Stimulated activated CD4-positive, alpha-beta T cell treated with anti-CD3 and anti-CD28 coated beads, TNF-alpha, amount 100 ng/mL, for 24 hours (primary cell): ENCODE measurements around the gene PRR27.

ENCODE experiments used
- DNase-seq, 3 experiments: peaks; one replicate each; pipeline ENCODE4 v3.0.0-alpha.2; 2020; ENCODE audit warnings: low read depth in 3 of 3

The PRR27 gene

GRCh38 chr4:70153937-70154336, at the start of gene PRR27:
TSS of gene PRR27 (plus strand) at chr4:70154237. CDS start at chr4:70154376, 139 bp downstream.
- DNase-seq: no peak

- DNase-seq: no peak
Observed at GRCh38 chr4:70110917-70111316, 43.1 kb upstream of the PRR27 start.

GRCh38 chr4:70113656-70114055, 40.4 kb upstream of the PRR27 start:
- DNase-seq: no peak

GRCh38 chr4:70114096-70114495, 39.9 kb upstream of the PRR27 start:
- DNase-seq: no peak

GRCh38 chr4:70120323-70120722, 33.7 kb upstream of the PRR27 start:
- DNase-seq: no peak

GRCh38 chr4:70133473-70133872, 20.6 kb upstream of the PRR27 start:
- DNase-seq: no peak

- no peak for DNase-seq
Observed at GRCh38 chr4:70138751-70139150, 15.3 kb upstream of the PRR27 start.

GRCh38 chr4:70151271-70151670, 2.8 kb upstream of the PRR27 start:
- no peak for DNase-seq

GRCh38 chr4:70152088-70152487, 1.9 kb upstream of the PRR27 start:
- no peak for DNase-seq

- no peak for DNase-seq
Observed at GRCh38 chr4:70158576-70158975, 4.5 kb downstream of the PRR27 start.

- DNase-seq: no peak
Observed at GRCh38 chr4:70177090-70177489, 23.1 kb downstream of the PRR27 start.

- no peak for DNase-seq
Observed at GRCh38 chr4:70178075-70178660, 24.1 kb downstream of the PRR27 start.

- no peak for DNase-seq
Observed at GRCh38 chr4:70179811-70180210, 25.8 kb downstream of the PRR27 start.

- no peak for DNase-seq
Observed at GRCh38 chr4:70181864-70182263, 27.8 kb downstream of the PRR27 start.

- no peak for DNase-seq
Observed at GRCh38 chr4:70182517-70183167, 28.6 kb downstream of the PRR27 start.

- peak in 1 of 3 experiments; percentile 7 for DNase-seq
Observed at GRCh38 chr4:70183168-70183939, 29.3 kb downstream of the PRR27 start.

- DNase-seq: no peak
Observed at GRCh38 chr4:70183940-70184246, 29.9 kb downstream of the PRR27 start.

GRCh38 chr4:70187216-70187615, 33.2 kb downstream of the PRR27 start:
- DNase-seq: no peak

GRCh38 chr4:70190579-70190978, 36.5 kb downstream of the PRR27 start:
- DNase-seq: no peak

GRCh38 chr4:70191647-70192046, 37.6 kb downstream of the PRR27 start:
- no peak for DNase-seq

- no peak for DNase-seq
Observed at GRCh38 chr4:70192895-70193294, 38.9 kb downstream of the PRR27 start.

GRCh38 chr4:70195425-70195824, 41.4 kb downstream of the PRR27 start, which contains the start of gene ODAM:
TSS of gene ODAM (plus strand) at chr4:70195725. CDS start at chr4:70196544, 819 bp downstream.
- DNase-seq: no peak

GRCh38 chr4:70196857-70197256, 42.8 kb downstream of the PRR27 start:
- no peak for DNase-seq
